Esophagus muscularis mucosa (tissue), 3 donors: ENCODE measurements around the gene MMP23B.

Source experiments
- CTCF ChIP-seq, 3 experiments: fragments of 200-600 bp in 2 of 3; fragments of 450-650 bp in 1 of 3; sonication (generic) in 2 of 3; IDR thresholded peaks; one replicate each; pipeline ENCODE4 v1.5.1; 2017 to 2019; ENCODE audit warnings: antibody characterized with exemption in 3 of 3, mild to moderate bottlenecking in 2 of 3, moderate library complexity in 1 of 3
- POLR2A ChIP-seq: fragments of 450-650 bp; IDR thresholded peaks from one replicate; pipeline ENCODE4 v1.6.1; 2017; ENCODE audit warnings: antibody characterized with exemption, moderate library complexity, mild to moderate bottlenecking, low read depth
- POLR2AphosphoS5 ChIP-seq, 2 donors: sonication (generic); formaldehyde crosslinking; IDR thresholded peaks; one replicate each; pipeline ENCODE4 v1.6.1; 2017; ENCODE audit warnings: antibody characterized with exemption in 2 of 2

GRCh38 chr1:1606232-1606631 lies 25.7 kb upstream of the MMP23B start:
- no peak for TF ChIP-seq POLR2A
- no peak for TF ChIP-seq CTCF (IDR thresholded peaks at IDR 0.05)
- no peak for TF ChIP-seq POLR2AphosphoS5 (IDR thresholded peaks at IDR 0.05)
